Spleen (tissue), 7 donors: ENCODE results near the gene ABHD8.

Experiments used
- CTCF ChIP-seq, 11 experiments: fragments of 200-600 bp in 7 of 11; fragments of 450-650 bp in 4 of 11; sonication (generic) in 4 of 11; IDR thresholded peaks in 8 of 11; conservative IDR thresholded peaks in 3 of 11; 1 replicate in 7 of 11; 2 replicates in 4 of 11; pipeline versions ENCODE4 v1.4.0 to v1.8.0; 2016 to 2021; ENCODE audit warnings: antibody characterized with exemption in 11 of 11, inconsistent platforms in 4 of 11, mild to moderate bottlenecking in 1 of 11
- POLR2A ChIP-seq, 3 donors: fragments of 450-650 bp; IDR thresholded peaks; one replicate each; pipeline ENCODE4 v1.5.1; 2017; ENCODE audit warnings: antibody characterized with exemption in 3 of 3, mild to moderate bottlenecking in 1 of 3
- POLR2AphosphoS5 ChIP-seq, 3 donors: sonication (generic); formaldehyde crosslinking; IDR thresholded peaks; one replicate each; pipeline ENCODE4 v1.5.1; 2017; ENCODE audit warnings: antibody characterized with exemption in 3 of 3
- donor health status: DM: no; HTN: no; CAD: no; lungs with moderate emphysema.
- donor health status: DM: no; HTN: no; CAD: no.
- donor health status: DM: no; HTN: no; CAD: no.

DNA sequence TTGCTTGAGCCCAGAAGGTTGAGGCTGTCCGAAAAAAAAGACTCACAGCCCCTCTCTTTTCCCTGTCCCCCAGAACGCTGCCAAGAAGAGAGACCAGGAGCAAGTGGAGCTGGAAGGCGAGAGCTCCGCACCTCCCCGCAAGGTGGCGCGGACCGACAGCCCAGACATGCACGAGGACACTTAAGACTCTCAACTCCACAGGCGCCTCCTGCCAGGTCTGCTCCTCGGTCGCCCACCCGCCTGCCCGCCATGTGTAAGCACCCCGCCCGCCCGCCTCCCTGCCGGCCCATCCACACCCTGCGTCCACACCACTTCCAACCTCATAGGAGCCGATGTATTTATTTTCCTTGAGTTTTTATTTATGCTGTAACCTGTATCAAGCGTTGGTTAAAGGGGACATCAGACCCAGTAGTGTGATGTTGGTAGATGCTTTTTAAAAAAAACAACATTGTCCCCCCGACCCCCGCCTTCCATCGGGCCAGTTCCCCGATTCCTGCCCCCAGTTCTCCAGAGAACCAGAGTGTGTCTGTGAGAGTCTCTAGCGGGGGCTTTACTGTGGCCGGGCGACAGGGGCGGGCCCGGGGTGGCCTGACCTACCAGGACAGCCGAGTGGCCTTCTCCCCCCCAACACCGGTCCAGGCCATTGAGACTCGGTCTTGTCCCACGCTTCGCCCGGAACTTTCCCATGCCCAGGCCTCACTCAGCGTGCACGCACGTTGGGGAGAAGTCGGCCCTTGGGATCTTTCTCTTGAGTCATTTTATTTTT is 16.4 kb upstream of the ABHD8 start:
- TF ChIP-seq CTCF (IDR thresholded peaks at IDR 0.05 in 8 of 11, conservative IDR thresholded peaks at IDR 0.05 in 3 of 11) (no peak), POLR2A (IDR thresholded peaks at IDR 0.05) (no peak), POLR2AphosphoS5 (IDR thresholded peaks at IDR 0.05) (no peak)
